Measurements from ENCODE around the gene SLC24A3.

DNA sequence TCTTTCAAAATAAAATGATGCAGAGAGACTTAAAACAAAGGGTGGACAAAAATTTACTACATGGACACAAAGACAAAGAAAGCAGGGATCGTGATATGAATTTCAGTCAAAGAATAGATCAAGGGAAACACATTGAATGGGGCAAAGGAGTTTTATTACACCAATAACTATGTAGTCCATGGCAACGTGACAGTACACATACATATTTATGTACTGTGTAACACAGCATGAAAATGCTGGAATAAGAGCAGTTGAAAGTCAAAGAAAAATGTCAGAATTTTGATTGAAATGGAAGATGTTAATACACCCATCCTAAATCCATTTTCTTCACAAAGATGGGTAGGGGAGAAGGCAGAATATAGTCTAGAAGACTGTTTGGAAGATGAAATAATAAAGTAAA is 536.2 kb downstream of the SLC24A3 start:
- TF ChIP-seq, protein P1, sequence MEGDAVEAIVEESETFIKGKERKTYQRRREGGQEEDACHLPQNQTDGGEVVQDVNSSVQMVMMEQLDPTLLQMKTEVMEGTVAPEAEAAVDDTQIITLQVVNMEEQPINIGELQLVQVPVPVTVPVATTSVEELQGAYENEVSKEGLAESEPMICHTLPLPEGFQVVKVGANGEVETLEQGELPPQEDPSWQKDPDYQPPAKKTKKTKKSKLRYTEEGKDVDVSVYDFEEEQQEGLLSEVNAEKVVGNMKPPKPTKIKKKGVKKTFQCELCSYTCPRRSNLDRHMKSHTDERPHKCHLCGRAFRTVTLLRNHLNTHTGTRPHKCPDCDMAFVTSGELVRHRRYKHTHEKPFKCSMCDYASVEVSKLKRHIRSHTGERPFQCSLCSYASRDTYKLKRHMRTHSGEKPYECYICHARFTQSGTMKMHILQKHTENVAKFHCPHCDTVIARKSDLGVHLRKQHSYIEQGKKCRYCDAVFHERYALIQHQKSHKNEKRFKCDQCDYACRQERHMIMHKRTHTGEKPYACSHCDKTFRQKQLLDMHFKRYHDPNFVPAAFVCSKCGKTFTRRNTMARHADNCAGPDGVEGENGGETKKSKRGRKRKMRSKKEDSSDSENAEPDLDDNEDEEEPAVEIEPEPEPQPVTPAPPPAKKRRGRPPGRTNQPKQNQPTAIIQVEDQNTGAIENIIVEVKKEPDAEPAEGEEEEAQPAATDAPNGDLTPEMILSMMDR (optimal IDR thresholded peaks at IDR 0.05 in 1 of 3, IDR thresholded peaks at IDR 0.05 in 1 of 3, conservative IDR thresholded peaks at IDR 0.05 in 1 of 3; ENCODE audit: extremely low read depth in 1 of 3, insufficient read depth in 2 of 3, low read length in 3 of 3) = no peak
- no peak for TF ChIP-seq EZH2 (IDR thresholded peaks at IDR 0.05; ENCODE audit: low read length)
